RPMI8226 (cell line): ENCODE measurements around the gene UTF1.

ENCODE experiments used
- DNase-seq: peaks from one replicate; pipeline ENCODE4 v3.0.0-alpha.2; 2015

Gene UTF1, protein sequence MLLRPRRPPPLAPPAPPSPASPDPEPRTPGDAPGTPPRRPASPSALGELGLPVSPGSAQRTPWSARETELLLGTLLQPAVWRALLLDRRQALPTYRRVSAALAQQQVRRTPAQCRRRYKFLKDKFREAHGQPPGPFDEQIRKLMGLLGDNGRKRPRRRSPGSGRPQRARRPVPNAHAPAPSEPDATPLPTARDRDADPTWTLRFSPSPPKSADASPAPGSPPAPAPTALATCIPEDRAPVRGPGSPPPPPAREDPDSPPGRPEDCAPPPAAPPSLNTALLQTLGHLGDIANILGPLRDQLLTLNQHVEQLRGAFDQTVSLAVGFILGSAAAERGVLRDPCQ

DNA sequence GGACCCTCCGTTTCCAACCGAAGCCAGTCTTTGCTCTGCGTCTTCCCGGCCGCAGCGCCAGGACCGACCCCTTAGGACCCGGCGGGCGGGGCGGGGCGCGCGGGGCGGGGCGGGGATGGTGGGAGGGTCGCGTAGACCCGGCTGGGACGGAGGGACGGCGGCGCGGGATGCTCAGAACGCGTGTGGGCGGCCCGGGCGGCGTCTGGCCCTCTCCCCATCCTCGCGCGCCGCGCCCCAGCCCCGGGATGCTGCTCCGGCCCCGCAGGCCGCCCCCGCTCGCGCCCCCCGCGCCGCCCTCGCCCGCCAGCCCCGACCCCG lies at the start of gene UTF1:
Gene UTF1, plus strand, starts transcription at position 174 of the 318 bp plus-strand sequence. Its CDS starts 72 bp downstream, at position 246.
- no peak for DNase-seq

DNA sequence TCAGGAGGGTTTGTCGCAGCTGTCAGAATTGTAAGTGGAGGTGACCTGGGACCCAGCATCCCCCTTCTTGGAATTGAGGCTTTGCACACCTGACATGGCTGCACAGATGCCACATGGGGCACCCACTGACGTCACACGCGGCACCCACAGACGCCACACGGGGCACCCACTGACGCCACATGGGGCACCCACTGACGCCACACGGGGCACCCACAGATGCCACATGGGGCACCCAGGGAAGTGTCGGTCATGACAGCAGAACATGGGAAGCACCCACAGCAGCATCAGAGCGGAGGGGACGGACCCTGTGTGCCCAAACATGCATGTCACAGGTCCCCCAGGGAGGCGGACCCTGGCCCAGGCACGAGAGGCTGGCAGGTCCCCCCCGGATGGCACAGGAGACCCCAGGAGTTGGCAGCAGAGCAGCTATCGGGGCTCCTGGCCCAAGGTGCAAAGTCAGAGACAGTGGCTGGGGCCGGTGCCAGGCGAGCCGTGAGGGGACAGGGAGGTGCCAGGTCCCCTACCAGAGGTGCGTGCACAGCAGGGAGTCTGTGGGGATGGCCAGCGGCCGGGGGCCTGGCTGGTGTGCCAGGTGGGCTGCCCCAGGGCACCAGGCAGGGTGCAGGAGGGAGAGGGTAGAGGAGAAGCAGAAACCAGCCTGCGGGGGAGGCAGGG lies 48.9 kb upstream of the UTF1 start:
- no peak for DNase-seq

DNA sequence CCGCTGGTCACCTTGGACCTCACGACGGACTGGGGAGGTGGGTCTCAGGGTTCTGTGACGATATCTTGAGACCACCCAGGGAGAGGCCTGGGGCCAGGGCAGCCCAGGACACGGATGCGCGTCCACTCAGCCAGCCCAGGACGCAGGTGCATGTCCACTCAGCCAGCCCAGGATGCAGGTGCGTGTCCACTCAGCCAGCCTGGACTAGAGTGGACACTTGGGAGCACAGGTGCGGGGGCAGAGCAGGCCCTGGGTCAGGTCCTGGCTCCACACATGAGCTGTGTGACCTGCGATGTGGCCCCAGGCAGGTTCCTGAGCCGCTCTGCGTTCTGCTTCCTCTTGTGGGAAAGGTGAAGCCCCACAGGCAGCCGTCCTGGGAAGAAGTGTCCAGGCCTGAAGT lies 47.8 kb upstream of the UTF1 start:
- DNase-seq, result no peak

DNA sequence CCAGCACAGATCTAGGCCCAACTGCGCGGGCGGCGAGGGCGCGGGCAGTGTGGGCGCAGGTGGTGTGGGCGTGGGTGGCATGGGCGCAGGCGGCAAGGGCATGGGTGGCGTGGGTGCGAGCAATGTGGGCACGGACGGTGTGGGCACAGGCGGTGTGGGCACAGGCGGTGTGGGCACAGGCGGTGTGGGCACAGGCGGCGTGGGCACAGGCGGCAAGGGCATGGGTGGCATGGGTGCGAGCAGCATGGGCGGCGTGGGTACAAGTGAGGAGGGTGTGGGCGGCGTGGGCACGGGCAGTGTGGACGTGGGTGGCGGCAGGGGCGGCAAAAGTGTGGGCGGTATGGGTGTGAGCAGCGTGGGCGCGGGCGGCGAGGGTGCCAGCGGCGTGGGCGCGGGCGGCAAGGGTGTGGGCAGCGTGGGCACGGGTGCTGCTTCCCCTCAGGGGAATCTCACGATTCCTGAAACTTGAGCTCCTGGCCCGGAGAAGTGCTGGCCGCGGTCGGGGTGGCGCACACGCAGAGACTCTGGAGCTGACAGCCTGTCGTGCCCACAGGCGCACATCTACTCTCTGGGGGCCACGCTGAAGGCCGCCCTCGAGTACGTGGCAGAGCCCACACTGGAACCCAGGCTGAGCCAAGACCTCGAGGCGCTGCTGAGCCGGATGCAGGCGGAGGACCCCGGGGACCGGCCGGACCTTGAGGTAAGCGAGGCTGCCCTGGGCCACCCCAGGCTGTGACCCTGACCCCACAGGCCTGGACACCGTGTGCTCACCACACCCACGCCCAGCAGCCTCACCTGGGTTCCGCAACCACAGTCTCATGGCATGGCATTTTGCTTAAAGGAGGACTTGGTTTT lies 47.0 kb upstream of the UTF1 start:
- no peak for DNase-seq

DNA sequence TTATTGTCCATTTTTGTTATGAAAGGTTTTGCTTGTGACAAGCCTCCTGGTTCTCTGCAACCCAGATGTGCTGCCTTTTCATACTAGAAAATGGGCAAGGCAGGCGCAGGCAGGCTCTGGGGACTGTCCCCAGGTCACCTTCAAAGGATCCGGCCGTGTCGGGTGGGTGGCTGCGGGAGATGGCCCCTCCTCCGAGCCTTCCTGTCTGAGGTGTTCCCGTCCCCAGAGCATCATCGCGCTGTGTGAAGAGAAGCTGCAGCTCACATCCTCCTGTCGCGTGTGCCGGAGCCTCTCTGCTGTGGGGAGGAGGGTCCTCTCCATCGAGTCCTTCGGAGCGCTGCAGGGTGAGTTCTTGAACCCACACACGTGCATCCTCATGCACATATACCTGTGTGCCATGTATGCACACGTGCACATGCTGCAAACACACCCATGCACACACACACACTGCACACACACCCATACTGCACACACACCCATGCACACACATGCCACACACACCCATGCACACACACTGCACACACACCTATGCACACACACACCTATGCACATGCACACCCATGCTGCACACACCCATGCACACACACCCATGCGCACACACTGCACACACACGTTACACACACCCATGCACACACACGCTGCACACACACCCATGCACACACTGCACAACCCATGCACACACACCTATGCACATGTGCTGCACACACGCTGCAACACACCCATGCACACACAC lies 46.2 kb upstream of the UTF1 start:
- no peak for DNase-seq

DNA sequence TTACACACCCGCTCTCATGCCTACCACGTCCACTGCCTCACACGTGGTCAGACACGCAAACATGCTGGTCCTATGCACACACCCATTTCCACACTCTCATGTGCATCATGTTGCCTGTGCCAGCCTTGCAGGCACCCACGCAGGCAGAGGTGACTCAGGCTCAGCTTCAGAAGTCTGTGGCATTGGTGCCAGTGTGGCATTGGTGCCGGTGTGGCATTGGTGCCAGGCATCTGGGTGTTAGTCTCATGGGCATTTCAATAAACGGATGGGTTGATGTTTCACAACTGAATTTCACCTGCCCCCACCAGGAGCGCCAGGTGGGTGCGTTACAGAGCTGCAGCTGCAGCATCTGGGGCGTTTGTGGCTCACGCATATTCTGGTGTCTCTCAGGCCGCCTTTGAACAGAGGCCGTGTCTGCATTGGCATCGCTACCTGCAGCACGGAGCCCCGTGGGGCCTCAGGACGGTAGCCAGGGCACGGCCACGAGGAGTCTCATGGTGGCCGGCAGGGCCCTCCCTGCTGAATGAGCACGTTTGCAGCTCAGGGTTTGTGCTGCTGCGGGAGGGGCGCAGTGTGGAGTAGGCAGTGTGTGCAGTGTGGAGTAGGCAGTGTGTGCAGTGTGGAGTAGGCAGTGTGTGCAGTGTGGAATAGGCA lies 45.3 kb upstream of the UTF1 start:
- no peak for DNase-seq

DNA sequence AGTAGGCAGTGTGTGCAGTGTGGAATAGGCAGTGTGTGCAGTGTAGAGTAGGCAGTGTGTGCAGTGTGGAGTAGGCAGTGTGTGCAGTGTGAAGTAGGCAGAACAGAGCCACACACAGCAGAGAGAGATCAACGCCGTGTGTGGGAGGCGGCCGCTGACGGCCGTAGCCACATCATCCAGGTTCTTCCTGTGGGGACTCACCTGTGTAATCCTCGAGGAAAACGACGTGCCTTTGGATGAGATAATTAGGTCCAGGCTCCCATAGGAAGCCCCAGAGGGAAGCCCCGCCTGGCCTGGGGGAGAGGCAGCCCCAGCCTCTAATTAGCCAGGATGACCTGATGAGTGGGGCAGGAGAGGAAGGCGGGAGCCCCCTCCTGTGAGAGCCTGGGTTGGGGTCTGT lies 44.6 kb upstream of the UTF1 start:
- DNase-seq, result no peak

DNA sequence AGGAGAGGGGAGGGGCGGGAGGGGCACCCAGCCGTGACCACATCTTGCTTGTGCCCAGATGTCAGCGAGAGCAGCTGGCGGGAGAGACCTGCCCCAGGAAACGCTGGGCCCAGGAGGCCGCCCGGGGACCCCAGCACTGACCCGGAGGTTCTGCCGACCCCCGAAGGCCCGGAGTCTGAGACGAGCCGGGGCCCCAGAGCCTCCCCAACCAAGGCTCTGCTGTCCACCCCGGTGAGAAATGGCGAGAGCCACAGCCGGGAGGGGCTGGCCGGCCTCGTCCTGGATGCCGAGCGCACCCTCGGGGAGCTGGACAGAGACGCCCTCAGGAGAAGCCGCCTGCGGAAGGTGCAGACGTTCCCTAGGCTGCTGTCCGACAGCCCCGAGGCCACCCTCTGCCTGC lies 44.1 kb upstream of the UTF1 start:
- DNase-seq, result no peak

DNA sequence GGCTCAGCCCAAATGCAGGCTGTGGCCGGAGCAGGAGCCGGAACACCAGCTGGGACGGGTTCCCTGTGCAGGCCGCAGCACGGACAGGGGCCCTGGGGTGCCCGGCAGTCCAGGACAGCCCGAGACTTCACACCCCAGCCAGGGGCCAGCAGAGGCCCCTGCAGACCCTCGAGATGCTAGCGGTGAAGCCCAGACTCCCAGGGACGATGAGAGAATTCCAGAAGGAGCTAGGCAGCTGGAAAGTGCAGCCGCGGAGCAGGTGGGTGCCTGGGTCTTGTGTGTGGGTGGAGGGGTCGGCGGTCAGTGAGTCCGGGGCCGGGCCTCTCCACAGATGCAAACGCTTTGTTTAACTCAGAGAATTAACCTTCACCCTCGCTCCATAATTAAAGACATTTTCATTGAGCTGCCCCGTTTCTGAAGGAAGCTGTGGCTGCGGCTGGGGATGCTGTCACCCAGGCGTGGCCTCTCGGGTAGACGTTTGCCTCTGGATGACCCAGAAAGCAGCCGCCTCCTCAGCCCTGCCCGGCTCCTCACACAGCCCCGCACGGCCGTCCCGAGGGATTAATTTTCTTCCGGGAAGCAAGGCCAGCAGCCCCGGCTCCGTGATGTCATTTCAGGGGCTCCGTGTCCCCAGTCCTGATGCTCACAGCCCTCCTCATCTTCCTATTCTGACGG lies 43.5 kb upstream of the UTF1 start:
- DNase-seq, result no peak

DNA sequence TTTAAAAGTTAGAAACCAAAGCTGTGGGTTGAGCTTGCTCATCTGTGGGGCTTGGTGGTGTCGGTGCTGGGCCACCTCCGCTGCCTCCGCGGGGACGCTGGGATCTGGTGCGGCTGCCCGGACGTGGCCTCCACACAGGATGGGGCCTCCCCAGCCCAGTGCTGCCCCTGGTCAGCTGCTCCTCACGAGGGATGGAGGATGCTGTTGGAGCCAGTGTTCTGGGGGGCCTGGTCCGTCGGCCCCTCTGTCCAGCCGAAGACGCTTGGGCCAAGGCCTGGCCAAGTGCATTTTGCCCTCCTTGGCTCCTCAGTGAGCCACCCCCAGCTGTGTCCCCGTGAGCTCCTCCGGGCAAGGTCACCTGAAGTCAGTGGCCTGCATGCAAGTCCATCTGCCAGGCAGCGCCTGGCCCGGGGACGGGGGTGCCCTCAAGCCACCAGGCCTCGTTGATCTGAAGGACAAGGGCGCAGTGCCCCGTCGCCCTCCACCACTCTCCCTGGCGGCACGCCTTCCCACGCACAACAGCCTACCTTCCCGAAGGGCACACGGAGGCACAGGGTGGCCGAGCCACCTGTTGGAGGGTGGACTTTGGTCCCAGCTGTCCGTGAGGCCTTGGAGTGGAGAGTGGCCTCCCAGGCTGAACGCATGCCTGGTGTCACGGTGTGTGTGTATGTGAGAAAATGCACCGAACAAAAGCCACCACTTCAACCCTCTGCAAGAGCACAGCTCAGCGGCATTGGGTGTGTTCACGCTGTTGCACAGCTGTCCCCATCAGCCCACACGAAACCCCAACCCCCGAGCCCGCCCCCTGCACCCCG lies 42.7 kb upstream of the UTF1 start:
- no peak for DNase-seq

DNA sequence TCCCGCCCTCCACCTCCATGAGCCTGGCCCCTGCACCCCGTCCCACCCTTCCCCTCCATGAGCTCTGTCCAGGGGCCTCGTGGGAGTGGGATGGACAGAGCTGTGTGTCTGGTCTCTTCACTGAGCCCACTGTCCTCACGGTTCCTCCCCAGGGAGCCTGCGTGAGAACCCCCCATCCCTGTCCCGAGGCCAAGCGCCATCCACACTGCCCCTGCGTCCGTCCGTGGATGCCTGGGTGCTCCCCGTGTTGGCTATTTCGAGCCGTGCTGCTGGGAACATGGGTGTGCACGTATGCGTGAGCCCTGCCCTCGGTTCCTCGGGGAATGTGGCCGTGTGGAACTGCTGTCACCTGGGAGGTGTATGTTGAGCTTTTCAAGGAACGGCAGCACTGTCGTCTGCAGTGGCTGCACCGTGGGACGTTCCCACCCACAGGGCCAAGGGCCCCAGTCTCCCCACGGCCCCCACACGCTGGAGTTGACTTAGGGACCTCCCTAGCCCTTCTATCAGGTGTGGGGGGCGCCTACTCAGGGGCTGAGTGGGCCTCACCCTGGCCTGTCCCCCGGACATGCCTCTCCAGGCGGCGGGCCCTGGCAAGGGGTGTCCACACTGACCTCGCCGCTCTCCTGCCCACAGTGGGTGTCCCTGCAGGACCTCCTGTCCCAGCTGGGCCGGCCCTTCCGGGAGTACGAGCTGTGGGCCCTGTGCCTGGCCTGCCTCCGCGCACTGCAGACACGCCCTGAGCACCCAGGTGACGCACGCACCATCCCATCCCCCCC lies 41.9 kb upstream of the UTF1 start:
- no peak for DNase-seq

DNA sequence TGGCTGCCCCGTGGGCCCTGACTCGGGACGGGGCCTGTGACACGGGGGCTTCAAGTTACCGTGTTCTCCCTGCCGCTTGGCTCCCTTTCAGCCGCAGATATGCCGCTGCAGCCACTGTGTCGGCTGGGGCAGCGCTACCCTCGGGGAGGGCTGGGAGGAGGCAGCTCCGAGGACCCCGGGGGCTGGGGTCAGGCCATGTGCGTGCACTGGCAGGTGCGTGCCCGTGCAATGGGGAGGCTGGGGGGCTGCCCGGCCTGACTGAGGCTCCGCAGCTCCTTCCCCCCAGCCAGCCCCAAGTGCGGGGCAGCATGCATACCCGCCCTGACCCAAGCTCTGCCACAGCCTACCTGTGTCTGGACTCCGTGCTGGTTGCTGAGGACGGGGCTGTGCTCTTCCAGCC lies 40.8 kb upstream of the UTF1 start:
- no peak for DNase-seq

DNA sequence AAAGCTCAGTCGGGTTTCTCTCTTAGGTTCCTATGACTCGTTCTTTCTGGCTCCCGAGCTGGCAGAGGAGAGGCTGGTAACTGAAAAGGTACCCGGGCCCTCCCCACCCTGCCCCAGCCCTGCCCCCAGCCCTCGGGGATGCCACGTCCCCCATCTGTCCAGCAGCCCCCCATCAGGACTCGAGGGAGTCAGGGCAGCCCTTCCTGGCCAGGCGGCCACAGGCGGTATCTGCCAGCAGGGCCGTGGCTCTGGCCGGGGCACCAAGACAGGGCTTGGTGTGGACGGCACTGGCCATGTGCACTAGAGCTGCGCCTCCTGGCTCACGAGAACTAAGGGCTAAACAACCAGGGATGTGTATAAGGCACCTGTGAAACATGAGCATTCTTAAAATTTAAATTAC lies 40.3 kb upstream of the UTF1 start:
- no peak for DNase-seq

DNA sequence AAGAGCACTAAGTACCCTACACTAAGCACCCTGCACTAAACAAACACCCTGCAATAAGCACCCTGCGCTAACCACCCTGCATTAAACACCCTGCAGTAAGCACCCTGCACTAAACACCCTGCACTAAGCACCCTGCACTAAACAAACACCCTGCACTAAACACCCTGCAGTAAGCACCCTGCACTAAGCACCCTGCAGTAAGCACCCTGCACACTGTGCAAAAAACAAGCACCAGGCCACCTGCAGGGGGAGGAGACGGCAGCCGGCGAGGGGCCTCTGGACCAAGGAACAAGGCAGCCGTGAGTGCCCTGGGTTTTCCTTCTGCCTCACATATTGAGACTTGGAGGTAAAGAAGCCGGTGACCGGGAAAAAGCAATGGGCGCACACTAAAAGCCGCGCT lies 39.8 kb upstream of the UTF1 start:
- no peak for DNase-seq

DNA sequence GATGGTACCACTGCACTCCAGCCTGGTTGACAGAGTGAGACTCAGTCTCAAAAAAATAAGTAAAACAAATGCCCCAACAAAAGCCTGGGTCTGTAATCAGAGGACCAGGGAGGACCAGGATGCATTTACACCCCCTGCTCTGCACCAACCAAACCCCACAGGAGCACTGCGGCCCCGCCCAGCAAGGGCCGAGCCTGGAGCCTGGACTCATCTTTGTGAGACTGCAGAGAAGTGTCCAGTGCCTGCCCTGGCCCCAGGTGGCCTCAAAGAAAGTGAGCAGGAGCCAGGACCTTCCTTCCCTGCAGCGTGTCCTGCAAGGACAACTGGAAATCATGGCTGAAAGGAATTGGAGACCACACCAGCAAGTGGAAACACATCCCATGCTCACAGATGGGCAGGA lies 38.4 kb upstream of the UTF1 start:
- DNase-seq, result no peak

DNA sequence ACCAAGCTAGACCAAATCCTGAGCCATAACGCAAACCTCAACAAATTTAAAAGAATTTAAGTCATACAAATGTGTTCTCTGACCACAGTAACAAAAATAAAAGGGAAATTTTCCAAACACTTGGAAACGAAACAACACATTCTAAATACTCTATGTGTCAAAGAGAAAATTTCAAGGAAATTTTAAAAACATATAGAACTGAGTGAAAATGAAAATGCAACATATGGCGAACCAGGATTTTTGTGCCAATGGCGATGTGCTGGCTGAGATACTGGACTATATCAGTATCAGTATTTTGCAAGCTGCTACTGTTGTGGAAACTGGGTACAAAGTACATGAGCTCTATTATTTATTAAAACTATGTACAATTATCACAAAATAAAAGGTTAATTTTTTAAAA lies 35.9 kb upstream of the UTF1 start:
- DNase-seq, result no peak

DNA sequence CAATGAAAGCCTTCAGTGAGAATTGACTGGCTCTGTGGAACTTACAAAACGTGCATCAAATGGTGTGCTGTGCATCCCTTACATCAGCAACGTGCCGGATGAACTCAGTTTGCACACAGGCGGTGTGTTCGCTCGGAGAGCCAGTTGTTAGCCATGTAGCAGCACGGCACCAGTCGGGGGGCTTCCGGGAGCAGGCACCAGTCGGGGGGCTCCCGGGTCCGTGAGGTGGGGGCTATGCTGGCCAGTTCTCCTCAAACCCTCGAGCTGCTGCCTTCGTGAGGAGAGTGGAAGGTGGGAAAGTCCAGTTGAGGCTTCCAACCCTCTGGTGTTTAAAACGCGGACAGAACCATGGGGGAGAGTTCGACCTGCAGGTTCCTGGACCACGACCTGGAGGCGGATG lies 34.9 kb upstream of the UTF1 start:
- no peak for DNase-seq

DNA sequence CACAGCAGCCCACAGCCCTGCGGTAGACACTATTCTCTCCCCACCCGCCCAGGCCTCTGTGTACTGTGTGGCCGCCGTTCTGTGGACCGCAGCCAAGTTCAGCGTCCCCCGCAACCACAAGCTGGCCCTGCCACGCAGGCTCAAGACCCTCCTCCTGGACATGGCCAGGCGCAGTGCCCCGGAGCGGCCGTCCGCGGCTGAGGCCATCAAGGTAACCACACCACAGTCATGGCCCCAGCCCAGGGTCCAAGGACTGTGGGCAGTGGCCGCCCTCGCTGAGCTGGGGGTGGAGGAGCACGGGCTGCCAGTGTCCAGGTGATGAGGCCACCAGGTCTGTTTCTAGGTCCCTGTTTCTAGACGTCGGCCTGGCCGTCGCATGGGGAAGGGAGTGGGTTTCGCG lies 34.4 kb upstream of the UTF1 start:
- no peak for DNase-seq

DNA sequence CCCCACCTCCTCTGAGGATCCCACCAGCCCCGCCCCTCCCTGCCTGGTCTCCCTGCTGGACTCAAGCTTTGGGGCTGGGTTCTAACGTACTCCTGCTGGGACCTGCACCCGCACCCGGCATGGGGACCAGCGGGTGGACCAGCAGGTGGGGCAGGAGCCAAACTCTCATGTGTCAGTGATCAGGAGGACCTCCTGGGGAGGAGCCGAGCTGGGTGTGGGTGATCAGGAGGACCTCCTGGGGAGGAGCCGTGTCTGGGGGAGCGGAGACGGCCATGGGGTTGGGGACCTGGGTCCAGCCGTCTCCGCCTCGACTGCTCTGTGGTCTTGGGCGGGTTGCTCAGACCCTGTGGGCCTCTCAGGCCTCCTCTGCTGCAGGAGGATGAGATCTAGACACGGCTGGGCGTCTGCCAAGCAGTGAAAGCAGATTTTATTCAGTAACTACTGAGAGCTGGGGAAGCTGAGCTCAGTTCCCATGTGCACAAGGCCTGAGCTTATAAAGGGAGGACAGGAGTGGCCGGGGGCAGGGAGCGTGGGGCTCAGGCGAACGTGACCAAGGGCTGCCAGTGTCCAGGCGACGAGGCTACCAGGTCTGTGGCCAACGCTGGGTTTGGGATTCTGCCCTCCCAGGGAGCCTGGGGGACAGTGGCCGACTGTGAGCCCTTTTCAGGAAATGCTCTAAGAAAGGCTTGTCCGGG lies 33.6 kb upstream of the UTF1 start:
- DNase-seq, result peak; percentile 48
